Thyroid gland (tissue), 4 donors: Measurements from ENCODE around the gene EFCAB8.

Experiments
- POLR2A ChIP-seq, 2 donors: fragments of 450-650 bp; IDR thresholded peaks; one replicate each; pipeline ENCODE4 v1.6.1; 2017; ENCODE audit warnings: antibody characterized with exemption in 2 of 2, mild to moderate bottlenecking in 2 of 2, moderate library complexity in 1 of 2
- TF ChIP-seq, protein P1 (sequence below), 6 experiments: fragments of 200-600 bp in 3 of 6; fragments of 450-650 bp in 3 of 6; sonication (generic) in 3 of 6; IDR thresholded peaks; one replicate each; pipeline ENCODE4 v1.5.1; 2016 to 2019; ENCODE audit warnings: antibody characterized with exemption in 6 of 6, mild to moderate bottlenecking in 2 of 6, inconsistent platforms in 1 of 6, moderate library complexity in 1 of 6

DNA sequence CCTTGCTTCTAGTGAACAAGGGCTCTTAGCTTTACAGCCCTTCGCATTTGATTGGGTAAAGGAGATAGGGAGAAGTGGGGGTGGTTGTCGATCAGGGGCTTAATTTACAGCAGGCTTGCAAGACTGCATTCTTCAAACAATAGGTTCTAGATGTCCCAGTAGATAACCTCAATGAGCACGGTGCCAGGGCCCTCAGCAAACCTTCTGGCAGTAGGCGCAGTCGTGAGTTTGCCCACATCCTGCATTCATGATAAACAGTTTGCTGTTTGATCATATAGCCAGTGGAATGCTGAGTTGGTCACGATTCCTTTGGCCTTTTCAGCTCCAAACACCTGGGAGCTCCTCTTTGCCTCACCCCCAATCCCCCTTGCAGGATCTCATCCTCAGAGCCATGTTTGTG, 118.0 kb downstream of the EFCAB8 start:
- TF ChIP-seq, protein P1, sequence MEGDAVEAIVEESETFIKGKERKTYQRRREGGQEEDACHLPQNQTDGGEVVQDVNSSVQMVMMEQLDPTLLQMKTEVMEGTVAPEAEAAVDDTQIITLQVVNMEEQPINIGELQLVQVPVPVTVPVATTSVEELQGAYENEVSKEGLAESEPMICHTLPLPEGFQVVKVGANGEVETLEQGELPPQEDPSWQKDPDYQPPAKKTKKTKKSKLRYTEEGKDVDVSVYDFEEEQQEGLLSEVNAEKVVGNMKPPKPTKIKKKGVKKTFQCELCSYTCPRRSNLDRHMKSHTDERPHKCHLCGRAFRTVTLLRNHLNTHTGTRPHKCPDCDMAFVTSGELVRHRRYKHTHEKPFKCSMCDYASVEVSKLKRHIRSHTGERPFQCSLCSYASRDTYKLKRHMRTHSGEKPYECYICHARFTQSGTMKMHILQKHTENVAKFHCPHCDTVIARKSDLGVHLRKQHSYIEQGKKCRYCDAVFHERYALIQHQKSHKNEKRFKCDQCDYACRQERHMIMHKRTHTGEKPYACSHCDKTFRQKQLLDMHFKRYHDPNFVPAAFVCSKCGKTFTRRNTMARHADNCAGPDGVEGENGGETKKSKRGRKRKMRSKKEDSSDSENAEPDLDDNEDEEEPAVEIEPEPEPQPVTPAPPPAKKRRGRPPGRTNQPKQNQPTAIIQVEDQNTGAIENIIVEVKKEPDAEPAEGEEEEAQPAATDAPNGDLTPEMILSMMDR (IDR thresholded peaks at IDR 0.05): no peak
- no peak for TF ChIP-seq POLR2A (IDR thresholded peaks at IDR 0.05)
